Gastroesophageal sphincter (tissue), 3 donors: ENCODE data around the gene CCND1.

ENCODE experiments used
- CTCF ChIP-seq, 4 experiments: fragments of 200-600 bp in 2 of 4; fragments of 450-650 bp in 2 of 4; sonication (generic) in 1 of 4; IDR thresholded peaks; one replicate each; pipeline ENCODE4 v1.5.1; 2017 to 2019; ENCODE audit warnings: antibody characterized with exemption in 4 of 4, mild to moderate bottlenecking in 2 of 4, moderate library complexity in 2 of 4
- POLR2A ChIP-seq, 2 donors: fragments of 450-650 bp; IDR thresholded peaks; one replicate each; pipeline ENCODE4 v1.6.1; 2017; ENCODE audit warnings: antibody characterized with exemption in 2 of 2, mild to moderate bottlenecking in 2 of 2, moderate library complexity in 1 of 2
- POLR2AphosphoS5 ChIP-seq: sonication (generic); formaldehyde crosslinking; IDR thresholded peaks from one replicate; pipeline ENCODE4 v1.6.1; 2017; ENCODE audit warnings: antibody characterized with exemption

DNA sequence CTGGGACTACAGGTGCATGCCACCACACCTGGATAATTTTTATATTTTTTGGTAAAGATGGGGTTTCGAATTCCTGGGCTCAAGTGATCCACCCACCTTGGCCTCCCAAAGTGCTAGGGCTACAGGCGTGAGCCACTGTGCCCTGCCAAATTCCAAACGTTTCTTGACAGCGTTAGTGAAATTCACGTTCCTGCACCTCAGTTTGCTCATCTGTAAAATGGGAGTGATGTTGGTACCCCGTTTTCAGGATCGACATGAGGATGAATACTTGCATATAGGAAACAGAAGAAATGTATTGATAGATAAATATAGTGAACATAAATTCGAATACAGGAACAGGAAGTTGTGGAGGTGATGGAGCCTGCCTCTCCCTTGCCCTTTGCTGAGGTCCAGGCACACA is 44.4 kb downstream of the CCND1 start:
- TF ChIP-seq POLR2A (IDR thresholded peaks at IDR 0.05): no peak
- no peak for TF ChIP-seq CTCF (IDR thresholded peaks at IDR 0.05)
- TF ChIP-seq POLR2AphosphoS5: no peak
